Stomach (tissue), 4 donors: ENCODE measurements around the gene NBPF1.
"Not testable (repeated sequence)": the region's sequence is repeated elsewhere in the genome, so short reads cannot be mapped to it uniquely, and the experiment has no call there.

Experiments
- EP300 ChIP-seq: sonication (generic); formaldehyde crosslinking; IDR thresholded peaks from one replicate; pipeline ENCODE4 v1.6.1; 2017; ENCODE audit warnings: antibody characterized with exemption
- POLR2A ChIP-seq, 4 donors: fragments of 450-650 bp; IDR thresholded peaks; one replicate each; pipeline ENCODE4 v1.6.1; 2016; ENCODE audit warnings: antibody characterized with exemption in 4 of 4, control low read depth in 2 of 4, mild to moderate bottlenecking in 1 of 4, moderate library complexity in 1 of 4
- POLR2AphosphoS5 ChIP-seq, 3 donors: sonication (generic); formaldehyde crosslinking; IDR thresholded peaks; one replicate each; pipeline ENCODE4 v1.6.1; 2016; ENCODE audit warnings: antibody characterized with exemption in 3 of 3
- TF ChIP-seq, protein P1 (sequence below), 7 experiments: fragments of 450-650 bp in 4 of 7; fragments of 200-600 bp in 3 of 7; sonication (generic) in 3 of 7; IDR thresholded peaks; one replicate each; pipeline ENCODE4 v1.5.1; 2016 to 2019; ENCODE audit warnings: antibody characterized with exemption in 7 of 7, control low read depth in 2 of 7, mild to moderate bottlenecking in 1 of 7

DNA sequence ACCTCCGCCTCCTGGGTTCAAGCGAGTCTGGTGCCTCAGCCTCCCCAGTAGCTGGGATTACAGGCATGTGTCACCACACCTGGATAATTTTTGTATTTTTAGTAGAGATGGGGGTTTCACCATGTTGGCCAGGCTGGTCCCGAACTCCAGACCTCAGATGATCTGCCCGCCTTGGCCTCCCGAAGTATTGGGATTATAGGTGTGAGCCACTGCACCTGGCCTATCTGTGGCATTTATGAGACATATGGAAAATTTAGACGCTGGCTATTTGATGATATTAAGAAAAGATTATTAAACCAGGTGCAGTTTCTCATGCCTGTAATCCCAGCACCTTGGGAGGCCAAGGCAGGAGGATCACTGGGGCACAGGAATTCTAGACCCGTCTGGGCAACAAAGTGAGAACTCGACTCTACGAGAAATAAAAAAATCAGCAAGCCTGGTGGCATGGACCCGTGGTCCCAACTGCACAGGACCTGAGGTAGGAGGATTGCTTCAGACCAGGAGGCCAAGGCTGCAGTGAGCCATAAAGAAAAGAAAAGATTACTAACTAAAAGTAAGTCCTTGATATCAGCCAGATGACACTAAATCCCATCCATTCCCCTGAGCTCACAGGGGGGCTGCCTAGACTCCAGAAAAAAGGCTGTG, 23.3 kb upstream of the NBPF1 start:
- TF ChIP-seq, protein P1, sequence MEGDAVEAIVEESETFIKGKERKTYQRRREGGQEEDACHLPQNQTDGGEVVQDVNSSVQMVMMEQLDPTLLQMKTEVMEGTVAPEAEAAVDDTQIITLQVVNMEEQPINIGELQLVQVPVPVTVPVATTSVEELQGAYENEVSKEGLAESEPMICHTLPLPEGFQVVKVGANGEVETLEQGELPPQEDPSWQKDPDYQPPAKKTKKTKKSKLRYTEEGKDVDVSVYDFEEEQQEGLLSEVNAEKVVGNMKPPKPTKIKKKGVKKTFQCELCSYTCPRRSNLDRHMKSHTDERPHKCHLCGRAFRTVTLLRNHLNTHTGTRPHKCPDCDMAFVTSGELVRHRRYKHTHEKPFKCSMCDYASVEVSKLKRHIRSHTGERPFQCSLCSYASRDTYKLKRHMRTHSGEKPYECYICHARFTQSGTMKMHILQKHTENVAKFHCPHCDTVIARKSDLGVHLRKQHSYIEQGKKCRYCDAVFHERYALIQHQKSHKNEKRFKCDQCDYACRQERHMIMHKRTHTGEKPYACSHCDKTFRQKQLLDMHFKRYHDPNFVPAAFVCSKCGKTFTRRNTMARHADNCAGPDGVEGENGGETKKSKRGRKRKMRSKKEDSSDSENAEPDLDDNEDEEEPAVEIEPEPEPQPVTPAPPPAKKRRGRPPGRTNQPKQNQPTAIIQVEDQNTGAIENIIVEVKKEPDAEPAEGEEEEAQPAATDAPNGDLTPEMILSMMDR (IDR thresholded peaks at IDR 0.05), result not testable (repeated sequence)
- not testable (repeated sequence) for TF ChIP-seq POLR2A (IDR thresholded peaks at IDR 0.05); POLR2AphosphoS5 (IDR thresholded peaks at IDR 0.05); EP300
